HEK293T (cell line): Measurements from ENCODE around the gene PNLIPRP3.

Experiments used
- BHLHE40 ChIP-seq: fragments of 450-650 bp; IDR thresholded peaks from 2 replicates; pipeline ENCODE4 v1.6.1; 2016; ENCODE audit warnings: mild to moderate bottlenecking, moderate library complexity, borderline replicate concordance
- NFRKB ChIP-seq: fragments of 450-650 bp; IDR thresholded peaks from 2 replicates; pipeline ENCODE4 v1.6.1; 2016; ENCODE audit warnings: mild to moderate bottlenecking, moderate library complexity
- SUZ12 ChIP-seq: fragments of 450-650 bp; IDR thresholded peaks from 2 replicates; pipeline ENCODE4 v1.6.1; 2016; ENCODE audit warnings: mild to moderate bottlenecking

- TF ChIP-seq NFRKB (no peak), SUZ12 (no peak), BHLHE40 (no peak)
Measured at GRCh38 chr10:116470768-116471415, 43.2 kb downstream of the PNLIPRP3 start.
